KMS-11 (cell line): ENCODE measurements around the gene SLAMF8.
A peak's percentile ranks its signal among the peaks of the same experiment; 100 is the strongest.

Experiments used
- H2AFZ ChIP-seq: fragments of 200-600 bp; sonication (generic); 2 replicates; pipeline ENCODE4 v1.6.1; 2016; ENCODE audit warnings: antibody characterized with exemption, mixed run types, low read depth
- H3K27ac ChIP-seq: fragments of 200-600 bp; sonication (generic); 2 replicates; pipeline ENCODE4 v1.6.1; 2016; ENCODE audit warnings: mild to moderate bottlenecking, mixed run types
- H3K27me3 ChIP-seq: fragments of 200-600 bp; sonication (generic); 2 replicates; pipeline ENCODE4 v1.6.1; 2017; ENCODE audit warnings: mild to moderate bottlenecking, low read depth, mixed run types, moderate library complexity; ENCODE audit not compliant: insufficient read depth
- H3K36me3 ChIP-seq: fragments of 200-600 bp; sonication (generic); 2 replicates; pipeline ENCODE4 v1.6.1; 2017; ENCODE audit warnings: mild to moderate bottlenecking, mixed run types; ENCODE audit not compliant: insufficient read depth
- H3K4me1 ChIP-seq: fragments of 200-600 bp; sonication (generic); 2 replicates; pipeline ENCODE4 v1.6.1; 2016; ENCODE audit warnings: mild to moderate bottlenecking, low read depth, mixed run types; ENCODE audit not compliant: poor library complexity, severe bottlenecking
- H3K4me2 ChIP-seq: fragments of 200-600 bp; sonication (generic); 2 replicates; pipeline ENCODE4 v1.7.0; 2016; ENCODE audit warnings: mild to moderate bottlenecking, mixed run types
- H3K4me3 ChIP-seq: fragments of 200-600 bp; sonication (generic); IDR thresholded peaks from 2 replicates; pipeline ENCODE4 v1.6.1; 2017; ENCODE audit warnings: low read depth, low read length, mixed read lengths; ENCODE audit not compliant: insufficient read depth
- H3K79me2 ChIP-seq: fragments of 200-600 bp; sonication (generic); 2 replicates; pipeline ENCODE4 v1.6.1; 2016; ENCODE audit warnings: low read depth, mixed run types; ENCODE audit not compliant: insufficient read depth
- H3K9ac ChIP-seq: fragments of 200-600 bp; sonication (generic); 2 replicates; pipeline ENCODE4 v1.6.1; 2016; ENCODE audit warnings: mild to moderate bottlenecking, mixed run types
- H4K20me1 ChIP-seq: fragments of 200-600 bp; sonication (generic); 2 replicates; pipeline ENCODE4 v1.6.1; 2016; ENCODE audit warnings: mild to moderate bottlenecking, mixed run types; ENCODE audit not compliant: insufficient read depth
- CTCF ChIP-seq: fragments of 200-600 bp; sonication (generic); conservative IDR thresholded peaks from 2 replicates; pipeline ENCODE4 v1.6.1; 2017; ENCODE audit warnings: low read depth, mild to moderate bottlenecking, antibody characterized with exemption, low read length, moderate library complexity, mixed read lengths

SLAMF8 gene

GRCh38 chr1:159781992-159782391 lies 44.7 kb upstream of the SLAMF8 start:
- H3K9ac ChIP-seq = no peak overlapping the region
- peaks cover 13% of the 10 kb centered on the region for H3K4me1 ChIP-seq
- no peak for TF ChIP-seq CTCF
- no peak overlapping the region for H3K27ac ChIP-seq
- no peaks in the 10 kb centered on the region for H3K36me3 ChIP-seq
- H3K27me3 ChIP-seq = no peaks in the 10 kb centered on the region
- H4K20me1 ChIP-seq = no peaks in the 10 kb centered on the region
- no peak overlapping the region for H3K4me3 ChIP-seq
- H2AFZ ChIP-seq = no peak overlapping the region
- H3K4me2 ChIP-seq = peak overlapping the region; percentile 74
- H3K79me2 ChIP-seq = no peaks in the 10 kb centered on the region

- Histone ChIP-seq H2AFZ (no peak overlapping the region), H3K9ac (no peak overlapping the region), H3K79me2 (no peaks in the 10 kb centered on the region), H3K36me3 (no peaks in the 10 kb centered on the region), H3K4me2 (no peak overlapping the region), H3K4me1 (peaks cover 13% of the 10 kb centered on the region), H3K27ac (no peak overlapping the region), H3K4me3 (no peak overlapping the region), H3K27me3 (no peaks in the 10 kb centered on the region), H4K20me1 (no peaks in the 10 kb centered on the region)
- TF ChIP-seq CTCF = no peak
Measured at GRCh38 chr1:159783724-159784123, 42.9 kb upstream of the SLAMF8 start.

GRCh38 chr1:159786465-159786864 lies 40.2 kb upstream of the SLAMF8 start:
- Histone ChIP-seq H2AFZ (no peak overlapping the region), H3K79me2 (no peaks in the 10 kb centered on the region), H4K20me1 (no peaks in the 10 kb centered on the region), H3K9ac (no peak overlapping the region), H3K27ac (no peak overlapping the region), H3K27me3 (no peaks in the 10 kb centered on the region), H3K4me3 (no peak overlapping the region), H3K36me3 (no peaks in the 10 kb centered on the region), H3K4me2 (no peak overlapping the region), H3K4me1 (peaks cover 4% of the 10 kb centered on the region)
- no peak for TF ChIP-seq CTCF

GRCh38 chr1:159786966-159787365 lies 39.7 kb upstream of the SLAMF8 start:
- Histone ChIP-seq H4K20me1 (no peaks in the 10 kb centered on the region), H2AFZ (no peak overlapping the region), H3K27ac (no peak overlapping the region), H3K9ac (no peak overlapping the region), H3K4me2 (no peak overlapping the region), H3K79me2 (no peaks in the 10 kb centered on the region), H3K4me1 (no peaks in the 10 kb centered on the region), H3K27me3 (no peaks in the 10 kb centered on the region), H3K4me3 (no peak overlapping the region), H3K36me3 (no peaks in the 10 kb centered on the region)
- TF ChIP-seq CTCF = no peak
